HG03196 (cell line): ENCODE data around the gene EML2.

ENCODE experiments used
- ATAC-seq: cut with Tn5 transposase; IDR thresholded peaks from one replicate; pipeline ENCODE4 v1.9.1; 2021; ENCODE audit not compliant: unreplicated experiment

Gene EML2

DNA sequence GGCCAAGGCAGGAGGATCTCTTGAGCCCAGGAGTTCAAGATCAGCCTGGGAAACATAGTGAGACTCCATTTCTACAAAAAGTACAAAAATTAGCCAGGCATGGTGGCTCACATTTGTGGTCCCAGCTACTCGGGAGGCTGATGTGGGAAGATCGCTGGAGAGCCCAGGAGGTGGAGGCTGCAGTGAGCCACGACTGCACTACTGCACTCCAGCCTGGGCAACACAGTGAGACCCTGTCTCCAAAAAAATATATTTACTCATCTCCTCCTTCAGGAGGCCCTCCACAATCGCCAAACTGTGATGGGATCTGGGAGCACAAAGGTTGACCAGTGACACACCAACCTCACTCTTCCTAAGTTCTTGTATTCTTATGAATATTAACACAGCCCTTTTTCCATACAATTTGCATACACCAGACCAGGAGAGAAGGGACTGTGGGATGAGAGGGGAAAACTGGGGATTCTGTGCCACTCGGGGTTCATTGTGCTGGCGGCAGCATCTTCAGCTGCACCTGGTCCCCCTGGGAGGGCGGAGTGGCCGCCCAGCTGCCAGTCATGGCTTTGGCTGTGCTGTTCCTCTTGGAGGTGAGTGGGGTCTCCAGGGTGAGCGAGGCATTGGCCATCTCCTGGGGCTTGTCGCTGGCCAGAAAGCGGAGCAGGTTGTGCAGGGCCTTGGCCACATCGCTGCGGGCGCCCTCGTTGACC is 48.7 kb downstream of the EML2 start:
- ATAC-seq = no peak

GRCh38 chr19:45589768-45590167 is 49.4 kb downstream of the EML2 start:
- no peak for ATAC-seq

- no peak for ATAC-seq
These were observed 51.3 kb downstream of the EML2 start for GRCh38 chr19:45587873-45588272.

DNA sequence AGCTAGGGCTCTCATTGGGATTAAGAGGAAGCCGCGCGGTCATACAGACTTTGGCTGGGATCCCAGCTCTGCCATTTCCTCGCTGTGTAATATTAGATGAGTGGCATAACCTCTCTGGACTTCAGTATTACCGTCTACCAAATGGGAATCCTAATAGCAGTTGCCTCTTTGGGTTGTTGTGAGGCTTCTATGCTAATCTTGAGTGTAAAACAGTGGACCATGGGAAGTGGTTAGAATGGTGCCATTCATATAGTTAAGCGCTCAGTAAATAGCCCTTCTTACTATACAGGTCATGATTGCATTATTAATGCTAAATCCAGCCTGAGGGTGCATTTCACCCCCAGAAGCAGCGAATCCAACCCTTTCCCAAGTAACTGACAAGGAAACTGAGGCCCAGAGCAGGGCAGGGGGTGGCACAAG is 54.0 kb downstream of the EML2 start:
- no peak for ATAC-seq

GRCh38 chr19:45584332-45585157 is 54.7 kb downstream of the EML2 start, which contains the start of gene OPA3:
Gene OPA3, minus strand, starts transcription at chr19:45584802. Its CDS starts 38 bp downstream, at chr19:45584764.
- peak; percentile 89 for ATAC-seq

DNA sequence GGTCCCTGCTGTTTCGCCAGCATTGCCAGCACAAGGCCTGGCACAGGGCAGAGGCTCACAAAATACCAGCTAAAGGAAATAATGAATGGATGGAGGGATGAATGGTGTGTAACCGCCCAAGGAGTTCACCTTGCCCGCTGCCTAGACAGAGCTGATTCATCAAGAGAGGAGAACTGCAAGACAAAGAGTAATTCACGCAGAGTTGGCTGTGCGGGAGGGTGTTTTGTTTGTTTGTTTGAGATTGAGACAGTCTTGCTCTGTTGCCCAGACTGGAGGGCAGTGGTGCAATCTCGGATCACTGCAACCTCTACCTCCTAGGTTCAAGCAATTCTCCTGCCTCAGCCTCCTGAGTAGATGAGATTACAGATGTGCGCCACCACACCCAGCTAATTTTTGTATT is 57.6 kb downstream of the EML2 start:
- no peak for ATAC-seq

GRCh38 chr19:45578861-45579260 is 60.3 kb downstream of the EML2 start:
- ATAC-seq = no peak

DNA sequence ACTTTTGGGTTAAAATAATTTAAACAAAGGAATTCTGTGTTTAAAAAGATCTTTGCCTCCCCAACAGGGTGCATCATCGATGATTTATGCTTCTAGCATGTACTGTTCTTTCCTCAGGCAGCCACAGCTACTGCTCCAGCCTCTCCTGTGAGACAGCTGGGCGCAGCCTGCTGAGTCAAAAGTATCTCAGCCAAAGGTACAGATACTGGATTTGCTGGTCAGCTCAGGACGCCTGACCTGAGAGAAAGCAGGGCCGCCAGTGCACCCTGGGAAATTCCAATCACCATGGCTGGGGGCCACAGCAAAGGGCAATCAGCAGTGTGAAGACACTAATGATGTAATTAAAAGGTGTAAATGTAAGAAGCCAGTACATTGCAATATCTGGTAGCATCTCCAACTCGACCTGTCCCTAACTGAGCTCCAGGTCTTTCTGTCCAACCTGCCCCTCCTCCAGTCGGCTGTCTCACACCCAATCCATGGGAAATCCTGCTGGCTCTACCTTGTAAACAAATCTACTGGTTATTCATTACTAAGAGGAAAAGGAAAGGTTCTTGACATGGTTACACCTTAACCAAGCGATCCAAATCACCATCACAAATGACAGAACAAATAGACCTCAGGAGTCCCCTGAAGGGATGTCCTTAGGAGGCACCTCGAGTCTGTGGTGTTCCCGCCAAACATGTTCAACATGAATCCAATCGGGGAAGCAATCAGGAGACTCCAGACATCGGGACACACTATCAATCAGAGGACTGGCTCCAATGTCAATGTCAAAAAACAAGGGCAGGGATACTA is 61.9 kb downstream of the EML2 start:
- no peak for ATAC-seq

- ATAC-seq = no peak
These were observed 62.5 kb downstream of the EML2 start for GRCh38 chr19:45576682-45577081.

DNA sequence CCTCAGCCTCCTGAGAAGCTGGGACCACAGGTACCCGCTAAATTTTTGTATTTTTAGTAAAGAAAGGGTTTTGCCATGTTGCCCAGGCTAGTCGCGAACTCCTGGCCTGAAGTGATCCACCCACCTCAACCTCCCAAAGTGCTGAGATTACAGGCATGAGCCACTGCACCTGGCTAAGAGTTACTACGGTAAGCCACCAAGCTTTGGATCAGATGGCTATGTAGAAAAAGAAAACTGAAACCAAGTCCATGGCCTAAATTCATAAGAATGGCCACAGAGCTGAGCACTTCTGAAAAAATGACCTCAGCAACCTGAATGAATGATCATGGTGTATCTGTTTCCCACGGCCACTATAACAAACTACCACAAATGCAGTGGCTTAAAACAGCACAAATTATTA is 64.0 kb downstream of the EML2 start:
- no peak for ATAC-seq

DNA sequence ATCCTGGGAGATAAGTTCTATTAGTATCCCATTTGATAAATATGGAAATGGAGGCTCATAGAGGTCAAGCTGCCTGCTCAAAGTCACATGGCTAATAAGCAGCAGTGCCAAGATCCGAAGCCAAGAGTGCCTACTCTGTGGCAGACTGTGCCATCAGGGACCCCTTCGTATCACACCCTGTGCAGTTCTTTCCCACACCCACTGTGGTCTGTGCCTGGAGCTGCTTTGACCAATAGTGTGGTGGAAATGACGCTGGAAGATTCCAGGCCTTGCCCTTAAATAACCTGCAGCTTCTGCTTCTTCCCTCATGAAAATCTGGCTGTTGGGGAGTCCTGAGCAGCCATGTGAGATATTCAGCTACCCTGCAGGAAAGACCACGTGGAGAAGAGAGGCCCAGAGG is 64.7 kb downstream of the EML2 start:
- ATAC-seq = no peak

DNA sequence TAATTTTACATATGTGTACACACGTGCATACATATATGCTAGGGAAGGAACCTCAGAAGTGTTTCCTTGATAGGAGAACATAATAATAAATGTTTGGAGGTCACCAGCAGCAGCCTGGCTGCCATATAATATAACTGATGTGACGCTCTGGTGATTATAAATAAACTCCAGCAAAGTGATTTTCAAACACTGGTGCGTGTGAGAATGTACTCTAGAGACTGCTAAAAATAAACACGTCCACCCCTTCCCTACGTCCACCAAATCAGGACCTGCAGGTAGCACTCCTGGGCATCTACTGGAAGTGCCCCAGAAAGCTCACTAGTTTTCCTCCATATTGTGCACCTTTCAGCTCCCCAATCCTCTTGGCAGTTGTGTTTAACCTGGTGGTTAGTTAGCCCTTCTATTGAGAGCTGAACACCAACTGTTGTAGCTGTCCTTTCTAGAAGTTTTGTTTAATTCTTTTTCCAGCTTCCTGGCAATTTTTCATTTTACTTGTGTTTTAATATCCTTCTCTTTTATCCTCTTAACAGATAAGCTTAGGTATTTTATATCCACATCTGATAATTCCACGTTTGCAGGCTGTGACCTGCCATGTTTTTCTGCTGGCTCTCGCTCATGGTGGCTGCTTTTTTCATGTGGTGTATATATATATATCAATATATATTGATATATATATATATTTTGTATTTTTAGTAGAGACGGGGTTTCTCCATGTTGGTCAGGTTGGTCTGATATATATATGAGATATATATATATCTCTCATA is 67.6 kb downstream of the EML2 start:
- ATAC-seq = no peak

GRCh38 chr19:45569619-45570421 is 69.4 kb downstream of the EML2 start:
- ATAC-seq = no peak

DNA sequence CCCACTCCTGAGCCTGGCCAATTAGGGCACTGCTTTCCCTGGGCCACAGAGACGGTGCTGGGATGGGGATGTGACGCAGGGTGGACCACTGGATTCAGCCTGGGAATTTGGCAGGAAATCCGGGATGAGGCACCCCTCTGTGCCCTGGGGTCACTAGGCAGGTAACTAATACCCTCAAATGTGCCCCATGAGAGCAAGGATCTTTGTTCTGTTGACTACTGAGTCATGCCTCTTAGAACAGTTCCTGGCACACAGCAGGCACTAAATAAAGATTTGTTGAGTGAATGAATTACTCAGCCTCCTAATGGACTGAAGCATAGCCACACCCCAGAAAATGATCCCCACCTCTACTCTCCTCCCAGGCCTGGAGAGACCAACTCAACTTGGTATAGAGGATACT is 70.5 kb downstream of the EML2 start:
- ATAC-seq = no peak

GRCh38 chr19:45567609-45568008 is 71.6 kb downstream of the EML2 start:
- no peak for ATAC-seq

DNA sequence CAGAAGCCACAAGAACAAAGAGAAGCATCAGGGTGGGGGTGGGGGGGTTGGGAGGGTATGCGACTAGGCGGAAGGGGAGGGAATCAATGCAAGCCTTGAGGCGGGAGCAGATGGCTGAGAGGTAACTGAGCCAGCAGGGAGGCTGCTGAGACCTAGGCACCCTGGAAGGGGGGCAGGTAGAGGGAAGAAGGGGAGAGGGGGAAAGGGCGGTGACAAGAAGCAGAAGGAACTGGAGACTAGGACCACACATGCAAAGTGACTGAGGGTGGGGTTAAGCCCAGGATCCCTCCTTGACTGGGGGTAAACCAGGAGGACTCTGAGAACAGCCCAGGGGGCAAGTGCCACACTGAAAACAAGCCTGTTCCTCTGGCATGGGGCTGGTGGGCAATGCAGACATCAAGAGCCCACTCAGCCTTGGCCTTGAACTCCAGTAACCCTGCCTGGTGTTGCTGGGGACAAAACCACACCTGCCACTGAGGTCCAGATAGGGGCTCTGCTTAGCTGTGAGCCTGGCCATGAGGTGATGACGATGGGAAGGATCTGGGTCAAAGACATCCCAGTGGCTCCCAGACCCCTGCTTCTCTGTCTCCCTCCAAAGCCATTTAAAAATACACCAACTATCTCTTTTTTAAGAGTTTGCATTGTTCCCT is 74.9 kb downstream of the EML2 start:
- no peak for ATAC-seq

- no peak for ATAC-seq
These were observed 78.5 kb downstream of the EML2 start for GRCh38 chr19:45560686-45561085.

- no peak for ATAC-seq
These were observed 79.2 kb downstream of the EML2 start for GRCh38 chr19:45560038-45560437.
